HEK293 (cell line): ENCODE results near the gene ACAD11.

ENCODE experiments used
- CTCF ChIA-PET: fragments of 350-600 bp; formaldehyde crosslinking; extraction: SDS; loops from one replicate; lab custom pipeline; 2021; ENCODE audit warnings: antibody characterized with exemption; lab: Yijun Ruan, JAX
- POLR2A ChIA-PET: fragments of 300-600 bp; formaldehyde crosslinking; extraction: SDS; loops from one replicate; lab custom pipeline; 2020; ENCODE audit warnings: antibody characterized with exemption, inconsistent platforms; lab: Yijun Ruan, JAX
- H3K27ac ChIP-seq: fragments of 200-500 bp; sonication (Bioruptor generic); 2 replicates; pipeline ENCODE4 v1.5.1; 2014; ENCODE audit warnings: low read depth, low read length, control low read depth, inconsistent platforms; ENCODE audit errors: extremely low read depth
- H3K36me3 ChIP-seq, 2 experiments: fragments of 200-500 bp in 1 of 2; sonication (Bioruptor generic) in 1 of 2; 1 replicate in 1 of 2; 2 replicates in 1 of 2; pipeline ENCODE4 v1.5.1; 2014 to 2017; ENCODE audit warnings: inconsistent platforms in 2 of 2, low read length in 2 of 2; ENCODE audit not compliant: control insufficient read depth in 2 of 2, insufficient read depth in 1 of 2
- H3K4me1 ChIP-seq: fragments of 200-500 bp; sonication (Bioruptor generic); 2 replicates; pipeline ENCODE4 v1.5.1; 2014; ENCODE audit warnings: mild to moderate bottlenecking, low read length, inconsistent platforms; ENCODE audit not compliant: control insufficient read depth, insufficient read depth
- H3K4me3 ChIP-seq: 2 replicates; pipeline ENCODE4 v1.5.1; 2011; ENCODE audit warnings: low read depth, mild to moderate bottlenecking, control low read depth, low read length, moderate library complexity
- H3K9me3 ChIP-seq: fragments of 200-500 bp; sonication (Bioruptor generic); 2 replicates; pipeline ENCODE4 v1.5.1; 2014; ENCODE audit warnings: low read depth, low read length, inconsistent platforms; ENCODE audit not compliant: control insufficient read depth, insufficient read depth
- BCL11B ChIP-seq: fragments of 450-650 bp; formaldehyde crosslinking; IDR thresholded peaks from 2 replicates; pipeline ENCODE4 v1.5.1; 2016; ENCODE audit warnings: low read depth, missing biosample characterization, missing genetic modification characterization
- GLI4 ChIP-seq: fragments of 450-650 bp; formaldehyde crosslinking; IDR thresholded peaks from 2 replicates; pipeline ENCODE4 v1.5.1; 2016; ENCODE audit warnings: missing biosample characterization, missing genetic modification characterization
- HOXD13 ChIP-seq: sonication (generic); formaldehyde crosslinking; IDR thresholded peaks from 2 replicates; pipeline ENCODE4 v1.8.0; 2022; ENCODE audit warnings: missing genetic modification reagents, borderline replicate concordance
- KLF1 ChIP-seq: fragments of 450-650 bp; formaldehyde crosslinking; IDR thresholded peaks from 2 replicates; pipeline ENCODE4 v1.5.1; 2016; ENCODE audit warnings: missing biosample characterization, missing genetic modification characterization
- SCRT1 ChIP-seq: fragments of 450-650 bp; formaldehyde crosslinking; IDR thresholded peaks from 2 replicates; pipeline ENCODE4 v1.5.1; 2016; ENCODE audit warnings: missing biosample characterization, missing genetic modification characterization, borderline replicate concordance
- SP2 ChIP-seq: fragments of 450-650 bp; formaldehyde crosslinking; IDR thresholded peaks from 2 replicates; pipeline ENCODE4 v1.5.1; 2016; ENCODE audit warnings: missing biosample characterization, missing genetic modification characterization
- SP3 ChIP-seq: fragments of 450-650 bp; formaldehyde crosslinking; IDR thresholded peaks from 2 replicates; pipeline ENCODE4 v1.5.1; 2016; ENCODE audit warnings: missing biosample characterization, missing genetic modification characterization
- ZNF10 ChIP-seq: fragments of 450-650 bp; formaldehyde crosslinking; IDR thresholded peaks from 2 replicates; pipeline ENCODE4 v1.5.1; 2017; ENCODE audit warnings: missing biosample characterization, missing genetic modification characterization
- ZNF146 ChIP-seq: fragments of 450-650 bp; formaldehyde crosslinking; IDR thresholded peaks from 2 replicates; pipeline ENCODE4 v1.5.1; 2016; ENCODE audit warnings: missing biosample characterization, missing genetic modification characterization
- ZNF169 ChIP-seq: fragments of 450-650 bp; formaldehyde crosslinking; IDR thresholded peaks from 2 replicates; pipeline ENCODE4 v1.5.1; 2016; ENCODE audit warnings: missing biosample characterization, missing genetic modification characterization
- ZNF19 ChIP-seq: fragments of 450-650 bp; formaldehyde crosslinking; IDR thresholded peaks from 2 replicates; pipeline ENCODE4; 2016; ENCODE audit warnings: missing biosample characterization, missing genetic modification characterization, low read depth
- ZNF211 ChIP-seq: fragments of 450-650 bp; formaldehyde crosslinking; IDR thresholded peaks from 2 replicates; pipeline ENCODE4 v1.5.1; 2016; ENCODE audit warnings: low read depth, missing biosample characterization, missing genetic modification characterization
- ZNF221 ChIP-seq: fragments of 450-650 bp; formaldehyde crosslinking; IDR thresholded peaks from 2 replicates; pipeline ENCODE4 v1.5.1; 2017; ENCODE audit warnings: missing biosample characterization, missing genetic modification characterization, borderline replicate concordance
- ZNF23 ChIP-seq: fragments of 450-650 bp; formaldehyde crosslinking; IDR thresholded peaks from 2 replicates; pipeline ENCODE4 v1.5.1; 2016; ENCODE audit warnings: missing biosample characterization, missing genetic modification characterization, borderline replicate concordance
- ZNF248 ChIP-seq: fragments of 450-650 bp; formaldehyde crosslinking; IDR thresholded peaks from 2 replicates; pipeline ENCODE4 v1.5.1; 2017; ENCODE audit warnings: missing biosample characterization, missing genetic modification characterization
- ZNF311 ChIP-seq: fragments of 450-650 bp; formaldehyde crosslinking; IDR thresholded peaks from 2 replicates; pipeline ENCODE4 v1.5.1; 2017; ENCODE audit warnings: missing biosample characterization, missing genetic modification characterization, borderline replicate concordance
- ZNF501 ChIP-seq: fragments of 450-650 bp; formaldehyde crosslinking; IDR thresholded peaks from 2 replicates; pipeline ENCODE4 v1.5.1; 2016; ENCODE audit warnings: missing biosample characterization, missing genetic modification characterization
- ZNF513 ChIP-seq: fragments of 450-650 bp; IDR thresholded peaks from 2 replicates; pipeline ENCODE4 v1.5.1; 2018; ENCODE audit warnings: missing biosample characterization, missing genetic modification characterization
- ZNF558 ChIP-seq: fragments of 450-650 bp; formaldehyde crosslinking; IDR thresholded peaks from 2 replicates; pipeline ENCODE4 v1.5.1; 2016; ENCODE audit warnings: missing biosample characterization, missing genetic modification characterization
- ZNF600 ChIP-seq: fragments of 450-650 bp; formaldehyde crosslinking; IDR thresholded peaks from 2 replicates; pipeline ENCODE4 v1.5.1; 2016; ENCODE audit warnings: missing biosample characterization, missing genetic modification characterization
- ZNF704 ChIP-seq: fragments of 450-650 bp; formaldehyde crosslinking; IDR thresholded peaks from 2 replicates; pipeline ENCODE4 v1.5.1; 2016; ENCODE audit warnings: missing biosample characterization, missing genetic modification characterization
- ZNF76 ChIP-seq: fragments of 450-650 bp; formaldehyde crosslinking; IDR thresholded peaks from 2 replicates; pipeline ENCODE4; 2016; ENCODE audit warnings: low read depth, missing biosample characterization, missing genetic modification characterization, borderline replicate concordance
- ZNF785 ChIP-seq: fragments of 450-650 bp; formaldehyde crosslinking; IDR thresholded peaks from 2 replicates; pipeline ENCODE4 v1.5.1; 2016; ENCODE audit warnings: missing biosample characterization, missing genetic modification characterization
- ZSCAN30 ChIP-seq: fragments of 450-650 bp; IDR thresholded peaks from 2 replicates; pipeline ENCODE4 v1.5.1; 2018; ENCODE audit warnings: missing biosample characterization, mild to moderate bottlenecking, missing genetic modification characterization, moderate library complexity
- TF ChIP-seq, protein P1 (sequence below): fragments of 450-650 bp; formaldehyde crosslinking; IDR thresholded peaks from 2 replicates; pipeline ENCODE4 v1.5.1; 2016; ENCODE audit warnings: missing biosample characterization, missing genetic modification characterization, low read depth
- TF ChIP-seq, protein P2 (sequence below): IDR thresholded peaks from 2 replicates; pipeline ENCODE4 v1.6.1; 2011; ENCODE audit warnings: mild to moderate bottlenecking, low read depth, low read length, borderline replicate concordance

Gene ACAD11

GRCh38 chr3:132570016-132570415 is 89.6 kb downstream of the ACAD11 start:
- H3K4me1 ChIP-seq: no peaks in the 10 kb centered on the region
- no peak overlapping the region for H3K4me3 ChIP-seq
- peaks cover 0 to 4% of the 10 kb centered on the region in 2 experiments; a peak in 1 of 3 replicates for H3K36me3 ChIP-seq
- no peak overlapping the region for H3K27ac ChIP-seq
- TF ChIP-seq ZNF19 (tag by site-specific recombination) (no peak), SP3 (tag by site-specific recombination) (no peak), ZNF501 (no peak), BCL11B (tag by site-specific recombination) (no peak), ZNF169 (no peak), ZNF785 (tag by site-specific recombination) (no peak), HOXD13 (CRISPR knock-in tag) (no peak), SP2 (tag by site-specific recombination) (no peak), ZNF558 (tag by site-specific recombination) (no peak), ZNF76 (no peak), SCRT1 (tag by site-specific recombination) (no peak)
- TF ChIP-seq, protein P1, sequence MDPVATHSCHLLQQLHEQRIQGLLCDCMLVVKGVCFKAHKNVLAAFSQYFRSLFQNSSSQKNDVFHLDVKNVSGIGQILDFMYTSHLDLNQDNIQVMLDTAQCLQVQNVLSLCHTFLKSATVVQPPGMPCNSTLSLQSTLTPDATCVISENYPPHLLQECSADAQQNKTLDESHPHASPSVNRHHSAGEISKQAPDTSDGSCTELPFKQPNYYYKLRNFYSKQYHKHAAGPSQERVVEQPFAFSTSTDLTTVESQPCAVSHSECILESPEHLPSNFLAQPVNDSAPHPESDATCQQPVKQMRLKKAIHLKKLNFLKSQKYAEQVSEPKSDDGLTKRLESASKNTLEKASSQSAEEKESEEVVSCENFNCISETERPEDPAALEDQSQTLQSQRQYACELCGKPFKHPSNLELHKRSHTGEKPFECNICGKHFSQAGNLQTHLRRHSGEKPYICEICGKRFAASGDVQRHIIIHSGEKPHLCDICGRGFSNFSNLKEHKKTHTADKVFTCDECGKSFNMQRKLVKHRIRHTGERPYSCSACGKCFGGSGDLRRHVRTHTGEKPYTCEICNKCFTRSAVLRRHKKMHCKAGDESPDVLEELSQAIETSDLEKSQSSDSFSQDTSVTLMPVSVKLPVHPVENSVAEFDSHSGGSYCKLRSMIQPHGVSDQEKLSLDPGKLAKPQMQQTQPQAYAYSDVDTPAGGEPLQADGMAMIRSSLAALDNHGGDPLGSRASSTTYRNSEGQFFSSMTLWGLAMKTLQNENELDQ (tag by site-specific recombination): no peak
- TF ChIP-seq, all 188 proteins: peak for 0
- no peaks in the 10 kb centered on the region for H3K9me3 ChIP-seq
- ChIA-PET CTCF (no interaction called here), POLR2A (no interaction called here)

DNA sequence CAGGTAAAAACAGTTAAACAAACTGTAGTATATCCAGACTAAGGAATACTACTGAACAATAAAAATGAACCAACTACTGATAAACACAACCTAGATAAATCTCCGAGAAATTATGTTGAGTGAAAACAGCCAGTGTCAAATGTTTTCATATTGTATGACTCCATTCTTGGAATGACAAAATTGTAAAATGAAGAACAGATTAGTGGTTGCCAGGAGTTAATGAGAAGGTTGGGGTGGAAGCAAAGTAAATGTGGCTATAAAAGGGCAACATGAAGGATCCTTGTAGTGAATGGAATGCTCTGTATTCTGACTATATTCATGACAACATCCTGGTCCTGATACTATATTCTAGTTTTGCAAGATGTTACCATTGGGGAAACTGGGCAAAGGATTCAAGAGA is 90.0 kb downstream of the ACAD11 start:
- ChIA-PET POLR2A (no interaction called here), CTCF (no interaction called here)
- H3K4me1 ChIP-seq: no peaks in the 10 kb centered on the region
- H3K4me3 ChIP-seq: no peak overlapping the region
- no peak overlapping the region for H3K27ac ChIP-seq
- H3K9me3 ChIP-seq: no peaks in the 10 kb centered on the region
- TF ChIP-seq, protein P2, sequence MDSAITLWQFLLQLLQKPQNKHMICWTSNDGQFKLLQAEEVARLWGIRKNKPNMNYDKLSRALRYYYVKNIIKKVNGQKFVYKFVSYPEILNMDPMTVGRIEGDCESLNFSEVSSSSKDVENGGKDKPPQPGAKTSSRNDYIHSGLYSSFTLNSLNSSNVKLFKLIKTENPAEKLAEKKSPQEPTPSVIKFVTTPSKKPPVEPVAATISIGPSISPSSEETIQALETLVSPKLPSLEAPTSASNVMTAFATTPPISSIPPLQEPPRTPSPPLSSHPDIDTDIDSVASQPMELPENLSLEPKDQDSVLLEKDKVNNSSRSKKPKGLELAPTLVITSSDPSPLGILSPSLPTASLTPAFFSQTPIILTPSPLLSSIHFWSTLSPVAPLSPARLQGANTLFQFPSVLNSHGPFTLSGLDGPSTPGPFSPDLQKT: no peak
- TF ChIP-seq ZNF704 (tag by site-specific recombination): no peak
- TF ChIP-seq ZNF248 (tag by site-specific recombination): no peak
- TF ChIP-seq BCL11B (tag by site-specific recombination): no peak
- TF ChIP-seq ZNF146: no peak
- no peak for TF ChIP-seq ZNF19 (tag by site-specific recombination)
- H3K36me3 ChIP-seq: peaks cover 0 to 3% of the 10 kb centered on the region in 2 experiments; a peak in 1 of 3 replicates

DNA sequence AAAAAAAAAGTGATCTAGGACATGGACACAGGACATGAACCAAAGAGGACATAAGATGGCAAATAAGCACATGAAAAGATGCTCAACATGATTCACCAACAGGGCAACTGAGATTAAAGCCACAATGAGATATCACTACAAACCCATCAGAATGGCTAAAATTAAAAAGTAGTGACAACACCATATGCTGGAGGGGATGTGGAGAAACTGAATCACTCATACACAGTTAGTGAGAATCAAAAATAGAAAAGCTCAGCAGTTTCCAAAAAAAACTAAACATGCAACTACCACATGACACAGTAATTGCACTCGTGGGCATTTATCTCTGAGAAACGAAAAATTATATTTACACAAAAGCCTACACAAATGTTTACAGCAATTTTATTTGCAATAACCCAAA is 90.5 kb downstream of the ACAD11 start:
- Histone ChIP-seq H3K4me3 (no peak overlapping the region), H3K36me3 (peaks cover 0 to 3% of the 10 kb centered on the region in 2 experiments; a peak in 1 of 3 replicates), H3K4me1 (no peaks in the 10 kb centered on the region), H3K9me3 (no peaks in the 10 kb centered on the region), H3K27ac (no peak overlapping the region)
- POLR2A ChIA-PET: no interaction called here
- TF ChIP-seq ZNF10 (tag by site-specific recombination) (no peak), SP3 (tag by site-specific recombination) (no peak), ZNF221 (tag by site-specific recombination) (no peak), ZNF23 (tag by site-specific recombination) (no peak), ZNF311 (tag by site-specific recombination) (no peak), GLI4 (tag by site-specific recombination) (no peak), ZNF146 (no peak), KLF1 (no peak), ZSCAN30 (tag by site-specific recombination) (no peak), ZNF19 (tag by site-specific recombination) (no peak), ZNF211 (tag by site-specific recombination) (no peak), ZNF513 (tag by site-specific recombination) (no peak), ZNF600 (tag by site-specific recombination) (no peak)
- CTCF ChIA-PET: no interaction called here
